RWPE2 (cell line): Measurements from ENCODE around the gene MTCL3.
A peak's percentile ranks its signal among the peaks of the same experiment; 100 is the strongest.

Experiments used
- ATAC-seq: fragments of 200-7000 bp; cut with Tn5 transposase; 3 replicates; pipeline ENCODE4 v1.9.1; 2021; ENCODE audit warnings: low read depth
- DNase-seq: peaks from one replicate; pipeline ENCODE4 v3.0.0-alpha.2; 2020; ENCODE audit warnings: low spot score
- H3K27ac ChIP-seq: fragments of 450-650 bp; 2 replicates; pipeline ENCODE4 v1.5.1; 2017; ENCODE audit warnings: mild to moderate bottlenecking; ENCODE audit not compliant: poor library complexity, severe bottlenecking
- H3K27me3 ChIP-seq: fragments of 250-450 bp; sonication (Bioruptor Pico); 2 replicates; pipeline ENCODE4 v1.5.1; 2021; ENCODE audit warnings: mild to moderate bottlenecking, moderate library complexity; ENCODE audit not compliant: insufficient read depth, poor library complexity, severe bottlenecking
- H3K36me3 ChIP-seq: fragments of 250-450 bp; sonication (Bioruptor Pico); 2 replicates; pipeline ENCODE4 v1.5.1; 2020; ENCODE audit warnings: low read depth, mild to moderate bottlenecking, moderate library complexity
- H3K4me1 ChIP-seq: fragments of 250-450 bp; sonication (Bioruptor Pico); 2 replicates; pipeline ENCODE4 v1.5.1; 2021; ENCODE audit warnings: mild to moderate bottlenecking, moderate library complexity; ENCODE audit not compliant: insufficient read depth, poor library complexity, severe bottlenecking
- H3K4me3 ChIP-seq: fragments of 250-450 bp; sonication (Bioruptor Pico); 2 replicates; pipeline ENCODE4 v1.5.1; 2021; ENCODE audit warnings: mild to moderate bottlenecking, moderate library complexity; ENCODE audit not compliant: severe bottlenecking
- H3K9me3 ChIP-seq: fragments of 250-450 bp; sonication (Bioruptor Pico); 2 replicates; pipeline ENCODE4 v1.5.1; 2021; ENCODE audit warnings: mild to moderate bottlenecking, moderate library complexity; ENCODE audit not compliant: severe bottlenecking
- TF ChIP-seq, protein P1 (sequence below): fragments of 450-650 bp; IDR thresholded peaks from one replicate; pipeline ENCODE4 v1.5.1; 2017; ENCODE audit warnings: mild to moderate bottlenecking, moderate library complexity; ENCODE audit not compliant: poor library complexity, severe bottlenecking

The MTCL3 gene

DNA sequence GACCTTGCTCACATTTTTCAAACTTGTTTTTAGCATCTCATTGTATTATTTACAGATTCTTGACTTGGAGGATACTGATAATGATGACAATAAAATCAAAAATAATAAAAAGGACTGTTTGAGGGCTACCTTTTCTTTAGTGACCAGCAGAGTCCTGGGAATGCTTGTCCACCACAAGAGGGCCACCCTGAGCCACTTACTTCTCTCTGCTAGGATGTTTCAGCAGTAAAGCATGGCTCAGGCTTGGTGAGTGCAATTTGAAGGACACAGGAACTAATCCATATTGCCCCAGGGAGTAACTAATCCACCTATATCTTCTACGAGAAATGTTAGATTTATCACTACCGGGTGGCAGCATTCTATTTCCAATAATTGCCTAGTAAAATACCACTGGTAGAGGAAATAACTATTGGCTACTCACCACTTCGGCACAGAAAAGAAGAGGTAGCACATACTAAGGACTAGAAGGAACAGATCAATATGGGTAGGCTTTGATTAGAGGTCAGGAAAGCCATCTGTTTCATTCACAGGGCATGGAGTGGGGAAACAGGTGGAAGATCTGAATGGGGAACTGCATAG is 54.2 kb downstream of the MTCL3 start:
- Histone ChIP-seq H3K27me3 (no peaks in the 10 kb centered on the region), H3K9me3 (no peaks in the 10 kb centered on the region), H3K27ac (no peak overlapping the region), H3K4me3 (no peak overlapping the region), H3K36me3 (no peaks in the 10 kb centered on the region), H3K4me1 (no peaks in the 10 kb centered on the region)
- DNase-seq = no peak
- peak; percentile 94 for ATAC-seq
- TF ChIP-seq, protein P1, sequence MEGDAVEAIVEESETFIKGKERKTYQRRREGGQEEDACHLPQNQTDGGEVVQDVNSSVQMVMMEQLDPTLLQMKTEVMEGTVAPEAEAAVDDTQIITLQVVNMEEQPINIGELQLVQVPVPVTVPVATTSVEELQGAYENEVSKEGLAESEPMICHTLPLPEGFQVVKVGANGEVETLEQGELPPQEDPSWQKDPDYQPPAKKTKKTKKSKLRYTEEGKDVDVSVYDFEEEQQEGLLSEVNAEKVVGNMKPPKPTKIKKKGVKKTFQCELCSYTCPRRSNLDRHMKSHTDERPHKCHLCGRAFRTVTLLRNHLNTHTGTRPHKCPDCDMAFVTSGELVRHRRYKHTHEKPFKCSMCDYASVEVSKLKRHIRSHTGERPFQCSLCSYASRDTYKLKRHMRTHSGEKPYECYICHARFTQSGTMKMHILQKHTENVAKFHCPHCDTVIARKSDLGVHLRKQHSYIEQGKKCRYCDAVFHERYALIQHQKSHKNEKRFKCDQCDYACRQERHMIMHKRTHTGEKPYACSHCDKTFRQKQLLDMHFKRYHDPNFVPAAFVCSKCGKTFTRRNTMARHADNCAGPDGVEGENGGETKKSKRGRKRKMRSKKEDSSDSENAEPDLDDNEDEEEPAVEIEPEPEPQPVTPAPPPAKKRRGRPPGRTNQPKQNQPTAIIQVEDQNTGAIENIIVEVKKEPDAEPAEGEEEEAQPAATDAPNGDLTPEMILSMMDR = peak; percentile 90

DNA sequence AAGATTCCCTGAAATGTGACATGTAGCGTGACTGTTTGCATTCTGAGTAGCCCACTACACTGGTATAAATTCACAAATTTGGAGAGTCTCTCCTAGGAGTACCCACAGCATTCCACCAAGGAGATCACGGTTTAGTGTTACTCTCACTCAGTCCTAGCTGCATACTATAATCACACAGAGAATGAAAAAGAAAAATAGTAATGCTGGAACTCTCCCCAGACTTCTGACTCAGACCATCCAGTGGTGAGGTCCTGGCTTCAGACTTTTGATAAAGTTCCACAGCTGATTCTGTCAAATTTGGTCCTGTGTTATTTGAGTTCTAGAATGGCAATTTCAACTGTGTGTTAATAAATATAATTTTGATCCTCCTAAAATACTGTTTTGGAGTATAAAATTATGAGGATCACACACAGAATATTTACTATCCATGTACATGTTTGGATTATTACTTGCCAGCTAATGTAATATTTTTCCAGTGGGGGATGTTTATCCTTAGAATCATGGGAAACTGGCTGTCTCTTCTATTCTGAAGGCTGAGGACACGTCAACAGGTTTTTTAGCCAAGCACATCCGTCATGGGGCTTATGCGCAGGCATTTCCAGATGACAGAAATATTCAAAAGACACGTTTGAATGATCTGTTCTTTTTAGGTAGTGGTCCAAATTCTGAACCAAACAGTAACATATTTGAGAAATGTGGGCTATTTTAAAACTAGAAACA is 54.8 kb downstream of the MTCL3 start:
- ATAC-seq (no peak), DNase-seq (no peak)
- Histone ChIP-seq H3K9me3 (no peaks in the 10 kb centered on the region), H3K4me1 (no peaks in the 10 kb centered on the region), H3K27ac (no peak overlapping the region), H3K27me3 (no peaks in the 10 kb centered on the region), H3K4me3 (no peak overlapping the region), H3K36me3 (no peaks in the 10 kb centered on the region)
- TF ChIP-seq, protein P1 = no peak

DNA sequence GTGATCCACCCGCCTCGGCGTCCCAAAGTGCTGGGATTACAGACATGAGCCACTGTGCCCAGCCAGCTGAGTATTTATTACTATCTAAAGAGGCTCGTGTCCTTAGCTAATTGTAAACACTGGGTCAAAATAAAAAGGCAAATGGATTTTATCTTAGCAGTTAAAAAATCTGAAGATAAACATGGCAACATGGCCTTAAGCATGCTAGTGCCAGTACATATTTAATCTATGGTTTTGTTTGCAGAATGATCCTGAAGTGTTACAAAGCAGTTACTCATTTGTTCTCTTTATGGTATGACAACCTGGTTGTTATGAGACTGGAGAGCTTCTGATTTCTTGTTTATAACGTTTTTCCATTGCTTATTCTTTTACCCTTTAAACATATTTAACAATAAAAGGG is 56.1 kb downstream of the MTCL3 start:
- Histone ChIP-seq H3K36me3 (no peaks in the 10 kb centered on the region), H3K27ac (no peak overlapping the region), H3K4me3 (no peak overlapping the region), H3K4me1 (no peaks in the 10 kb centered on the region), H3K27me3 (no peaks in the 10 kb centered on the region), H3K9me3 (no peaks in the 10 kb centered on the region)
- TF ChIP-seq, protein P1 = no peak
- ATAC-seq = no peak
- no peak for DNase-seq

DNA sequence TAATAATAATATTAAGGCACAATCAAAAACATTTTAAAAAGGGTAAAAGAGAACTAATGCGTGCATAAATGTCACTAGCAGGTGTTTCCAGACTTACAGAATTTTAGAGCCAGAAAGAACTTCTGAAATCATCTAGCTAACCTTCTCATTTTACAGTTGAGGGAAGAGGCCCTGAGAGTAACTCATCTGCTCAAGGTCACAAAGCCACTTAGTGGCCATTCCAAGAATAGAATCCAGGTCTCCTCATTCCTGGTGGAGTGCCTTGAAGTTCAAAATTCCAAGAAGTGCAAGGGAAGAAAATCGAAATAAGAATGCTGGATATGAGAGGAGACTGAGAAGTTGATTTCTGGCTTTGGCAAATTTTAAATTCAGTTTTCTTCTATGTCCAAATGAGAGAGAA is 56.8 kb downstream of the MTCL3 start:
- TF ChIP-seq, protein P1 = no peak
- no peaks in the 10 kb centered on the region for H3K9me3 ChIP-seq
- H3K4me3 ChIP-seq = no peak overlapping the region
- no peaks in the 10 kb centered on the region for H3K4me1 ChIP-seq
- H3K27ac ChIP-seq = no peak overlapping the region
- H3K27me3 ChIP-seq = no peaks in the 10 kb centered on the region
- no peaks in the 10 kb centered on the region for H3K36me3 ChIP-seq
- DNase-seq = no peak
- no peak for ATAC-seq

DNA sequence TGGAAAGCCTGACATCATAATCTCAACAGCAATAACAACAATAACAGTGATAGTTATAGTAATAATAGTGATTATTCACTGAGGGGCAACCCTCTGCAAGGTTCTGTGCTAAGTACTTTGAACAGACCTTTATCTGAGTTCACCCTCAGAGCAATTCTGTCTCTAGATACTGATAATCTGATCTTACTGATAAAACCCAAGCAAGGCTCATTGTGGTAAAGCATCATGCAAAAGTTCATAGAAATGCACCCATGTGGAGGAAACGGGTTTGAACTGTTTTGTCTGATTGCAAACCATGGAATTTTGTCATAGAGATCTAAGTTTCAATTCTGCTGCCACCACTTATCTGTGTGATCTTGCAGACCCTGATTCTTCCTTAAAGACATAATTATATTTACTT is 58.7 kb downstream of the MTCL3 start:
- no peak for ATAC-seq

More for the DNA sequence above, 58.7 kb downstream of the MTCL3 start:
- no peak overlapping the region for H3K4me3 ChIP-seq
- H3K27me3 ChIP-seq = no peaks in the 10 kb centered on the region
- H3K36me3 ChIP-seq = no peaks in the 10 kb centered on the region
- DNase-seq = no peak
- TF ChIP-seq, protein P1 = no peak
- H3K9me3 ChIP-seq = no peaks in the 10 kb centered on the region
- no peak overlapping the region for H3K27ac ChIP-seq
- H3K4me1 ChIP-seq = no peaks in the 10 kb centered on the region
